Measurements from ENCODE around the gene FTO. TPM values are rescaled to one million over a fixed set of nuclear protein-coding genes. Genes with fewer than 3 reads are reported as not detected.

The FTO gene
- total RNA-seq, 2 experiments from 2014 or later: 46.3 to 47.2 TPM

- H3K27me3 Mint-ChIP-seq: no peaks in the 10 kb centered on the region
- no peak overlapping the region for H3K4me3 Mint-ChIP-seq
- no peak for ATAC-seq (ENCODE audit: low read depth)
- H3K4me1 Mint-ChIP-seq: peaks cover 15% of the 10 kb centered on the region
- DNase-seq: no peak
- POLR2A ChIA-PET: no interaction called here
- H3K27ac Mint-ChIP-seq: no peak overlapping the region
- H3K9me3 Mint-ChIP-seq: no peaks in the 10 kb centered on the region
- H3K36me3 Mint-ChIP-seq: peaks cover 4% of the 10 kb centered on the region
These were observed 221.6 kb downstream of the FTO start for GRCh38 chr16:53925526-53925925.

GRCh38 chr16:53926209-53926608 lies 222.3 kb downstream of the FTO start:
- H3K27ac Mint-ChIP-seq: no peak overlapping the region
- H3K36me3 Mint-ChIP-seq: peaks cover 6% of the 10 kb centered on the region
- H3K4me3 Mint-ChIP-seq: no peak overlapping the region
- no peak for DNase-seq
- ATAC-seq (ENCODE audit: low read depth): no peak
- H3K4me1 Mint-ChIP-seq: peaks cover 13% of the 10 kb centered on the region
- H3K9me3 Mint-ChIP-seq: no peaks in the 10 kb centered on the region
- no peaks in the 10 kb centered on the region for H3K27me3 Mint-ChIP-seq
- POLR2A ChIA-PET: no interaction called here

GRCh38 chr16:53932975-53933374 lies 229.0 kb downstream of the FTO start:
- no peak for ATAC-seq (ENCODE audit: low read depth)
- H3K36me3 Mint-ChIP-seq: peaks cover 4% of the 10 kb centered on the region
- no peak for DNase-seq
- POLR2A ChIA-PET: no interaction called here
- H3K9me3 Mint-ChIP-seq: no peaks in the 10 kb centered on the region
- H3K27me3 Mint-ChIP-seq: no peaks in the 10 kb centered on the region
- peaks cover 4% of the 10 kb centered on the region for H3K4me1 Mint-ChIP-seq
- no peak overlapping the region for H3K27ac Mint-ChIP-seq
- H3K4me3 Mint-ChIP-seq: no peak overlapping the region

GRCh38 chr16:53933407-53933806 lies 229.5 kb downstream of the FTO start:
- no peaks in the 10 kb centered on the region for H3K27me3 Mint-ChIP-seq
- no peak overlapping the region for H3K4me3 Mint-ChIP-seq
- POLR2A ChIA-PET: no interaction called here
- DNase-seq: no peak
- ATAC-seq (ENCODE audit: low read depth): no peak
- H3K27ac Mint-ChIP-seq: no peak overlapping the region
- no peaks in the 10 kb centered on the region for H3K9me3 Mint-ChIP-seq
- H3K4me1 Mint-ChIP-seq: peaks cover 4% of the 10 kb centered on the region
- peaks cover 6% of the 10 kb centered on the region for H3K36me3 Mint-ChIP-seq

GRCh38 chr16:53936052-53936451 lies 232.1 kb downstream of the FTO start:
- no peak for DNase-seq
- H3K36me3 Mint-ChIP-seq: peaks cover 9% of the 10 kb centered on the region
- no peak for ATAC-seq (ENCODE audit: low read depth)
- no peak overlapping the region for H3K4me3 Mint-ChIP-seq
- no peak overlapping the region for H3K27ac Mint-ChIP-seq
- peaks cover 2% of the 10 kb centered on the region for H3K9me3 Mint-ChIP-seq
- peaks cover 4% of the 10 kb centered on the region for H3K4me1 Mint-ChIP-seq
- POLR2A ChIA-PET: no interaction called here
- no peaks in the 10 kb centered on the region for H3K27me3 Mint-ChIP-seq

- POLR2A ChIA-PET: no interaction called here
- no peak for DNase-seq
- Mint-ChIP-seq H3K36me3 (peaks cover 11% of the 10 kb centered on the region), H3K27ac (no peak overlapping the region), H3K4me3 (no peak overlapping the region), H3K4me1 (peaks cover 4% of the 10 kb centered on the region), H3K27me3 (no peaks in the 10 kb centered on the region), H3K9me3 (peaks cover 2% of the 10 kb centered on the region)
- ATAC-seq (ENCODE audit: low read depth): no peak
These were observed 232.6 kb downstream of the FTO start for GRCh38 chr16:53936529-53936928.

- Mint-ChIP-seq H3K27me3 (no peaks in the 10 kb centered on the region), H3K4me1 (peaks cover 4% of the 10 kb centered on the region), H3K36me3 (peaks cover 13% of the 10 kb centered on the region), H3K27ac (no peak overlapping the region), H3K4me3 (no peak overlapping the region), H3K9me3 (peaks cover 2% of the 10 kb centered on the region)
- ATAC-seq (ENCODE audit: low read depth) (no peak), DNase-seq (no peak)
- POLR2A ChIA-PET: interaction anchor here (1.1 kb wide), 1 partner anchor 12 kb away, joined by 3 read pairs; no protein-coding TSS in a partner anchor
These were observed 233.4 kb downstream of the FTO start for GRCh38 chr16:53937161-53937880.

GRCh38 chr16:53944025-53944424 lies 240.1 kb downstream of the FTO start:
- POLR2A ChIA-PET: no interaction called here
- peaks cover 2% of the 10 kb centered on the region for H3K9me3 Mint-ChIP-seq
- peaks cover 7% of the 10 kb centered on the region for H3K36me3 Mint-ChIP-seq
- peaks cover 7% of the 10 kb centered on the region for H3K4me1 Mint-ChIP-seq
- DNase-seq (no peak), ATAC-seq (ENCODE audit: low read depth) (no peak)
- no peak overlapping the region for H3K27ac Mint-ChIP-seq
- H3K27me3 Mint-ChIP-seq: no peaks in the 10 kb centered on the region
- no peak overlapping the region for H3K4me3 Mint-ChIP-seq

GRCh38 chr16:53945996-53946395 lies 242.0 kb downstream of the FTO start:
- H3K9me3 Mint-ChIP-seq: no peaks in the 10 kb centered on the region
- DNase-seq: no peak
- no peaks in the 10 kb centered on the region for H3K27me3 Mint-ChIP-seq
- POLR2A ChIA-PET: no interaction called here
- no peak overlapping the region for H3K27ac Mint-ChIP-seq
- H3K4me3 Mint-ChIP-seq: no peak overlapping the region
- peaks cover 7% of the 10 kb centered on the region for H3K4me1 Mint-ChIP-seq
- no peak for ATAC-seq (ENCODE audit: low read depth)
- peaks cover 3% of the 10 kb centered on the region for H3K36me3 Mint-ChIP-seq

GRCh38 chr16:53946746-53947386 lies 242.9 kb downstream of the FTO start:
- POLR2A ChIA-PET: no interaction called here
- Mint-ChIP-seq H3K4me3 (no peak overlapping the region), H3K27ac (no peak overlapping the region), H3K4me1 (peaks cover 10% of the 10 kb centered on the region), H3K9me3 (no peaks in the 10 kb centered on the region), H3K36me3 (peaks cover 2% of the 10 kb centered on the region), H3K27me3 (no peaks in the 10 kb centered on the region)
- DNase-seq (no peak), ATAC-seq (ENCODE audit: low read depth) (no peak)

- Mint-ChIP-seq H3K27me3 (no peaks in the 10 kb centered on the region), H3K4me3 (no peak overlapping the region), H3K4me1 (peaks cover 18% of the 10 kb centered on the region), H3K36me3 (no peaks in the 10 kb centered on the region), H3K27ac (no peak overlapping the region), H3K9me3 (no peaks in the 10 kb centered on the region)
- no peak for ATAC-seq (ENCODE audit: low read depth)
- POLR2A ChIA-PET: no interaction called here
- DNase-seq: no peak
These were observed 243.7 kb downstream of the FTO start for GRCh38 chr16:53947642-53948041.

GRCh38 chr16:53948326-53948725 lies 244.4 kb downstream of the FTO start:
- ATAC-seq (ENCODE audit: low read depth): no peak
- Mint-ChIP-seq H3K36me3 (no peaks in the 10 kb centered on the region), H3K27ac (no peak overlapping the region)

GRCh38 chr16:53948734-53949430 lies 244.9 kb downstream of the FTO start:
- no peak for DNase-seq
- no peaks in the 10 kb centered on the region for H3K36me3 Mint-ChIP-seq
- POLR2A ChIA-PET: interaction anchor here (1.3 kb wide), 1 partner anchor 11 kb away, joined by 3 read pairs; no protein-coding TSS in a partner anchor
- H3K9me3 Mint-ChIP-seq: no peaks in the 10 kb centered on the region
- no peaks in the 10 kb centered on the region for H3K27me3 Mint-ChIP-seq
- no peak for ATAC-seq (ENCODE audit: low read depth)
- H3K4me1 Mint-ChIP-seq: peaks cover 23% of the 10 kb centered on the region
- H3K27ac Mint-ChIP-seq: no peak overlapping the region
- H3K4me3 Mint-ChIP-seq: no peak overlapping the region

More at GRCh38 chr16:53948326-53948725, 244.4 kb downstream of the FTO start:
- DNase-seq: no peak
- no peaks in the 10 kb centered on the region for H3K9me3 Mint-ChIP-seq
- H3K27me3 Mint-ChIP-seq: no peaks in the 10 kb centered on the region
- peaks cover 23% of the 10 kb centered on the region for H3K4me1 Mint-ChIP-seq
- H3K4me3 Mint-ChIP-seq: no peak overlapping the region
- POLR2A ChIA-PET: no interaction called here

Data from activated naive CD8-positive, alpha-beta T cell treated with anti-CD3 and anti-CD28 coated beads, Interleukin-2, amount 10 ng/mL, durations not matched to agents 7 days and 5 days (primary cell).